ENCODE measurements around the gene FCAMR. TPM values are rescaled to one million over a fixed set of nuclear protein-coding genes. Genes with fewer than 3 reads are reported as not detected.

FCAMR gene
- total RNA-seq, 2 donors from 2014 or later = not detected

- Histone ChIP-seq H3K27ac (no peak overlapping the region), H3K36me3 (no peaks in the 10 kb centered on the region), H3K27me3 (replicated peaks; ENCODE audit: insufficient read depth) (no peaks in the 10 kb centered on the region), H3K9me3 (no peaks in the 10 kb centered on the region), H3K4me3 (no peak overlapping the region), H3K4me1 (ENCODE audit: control insufficient read depth in 1 of 2, low read depth in 2 of 2) (no peaks in the 10 kb centered on the region)
- ATAC-seq (ENCODE audit: insufficient number of reproducible peaks, low FRiP score, low read depth) = no peak
- no peak for TF ChIP-seq CTCF (IDR thresholded peaks at IDR 0.05)
- no peak for DNase-seq (ENCODE audit: low spot score)
These were observed 12.0 kb upstream of the FCAMR start for GRCh38 chr1:206982216-206982615.

- H3K4me3 ChIP-seq = no peak overlapping the region
- no peaks in the 10 kb centered on the region for H3K4me1 ChIP-seq (ENCODE audit: control insufficient read depth in 1 of 2, low read depth in 2 of 2)
- ATAC-seq (ENCODE audit: insufficient number of reproducible peaks, low FRiP score, low read depth) (no peak), DNase-seq (ENCODE audit: low spot score) (no peak)
- H3K27ac ChIP-seq = no peak overlapping the region
- H3K27me3 ChIP-seq (replicated peaks; ENCODE audit: insufficient read depth) = no peaks in the 10 kb centered on the region
- no peaks in the 10 kb centered on the region for H3K36me3 ChIP-seq
- no peaks in the 10 kb centered on the region for H3K9me3 ChIP-seq
- TF ChIP-seq CTCF (IDR thresholded peaks at IDR 0.05) = no peak
These were observed 9.3 kb upstream of the FCAMR start for GRCh38 chr1:206979379-206980043.

GRCh38 chr1:206978259-206978658 is 8.0 kb upstream of the FCAMR start:
- DNase-seq (ENCODE audit: low spot score) = no peak
- no peak overlapping the region for H3K27ac ChIP-seq
- ATAC-seq (ENCODE audit: insufficient number of reproducible peaks, low FRiP score, low read depth) = no peak
- no peak overlapping the region for H3K4me3 ChIP-seq
- H3K9me3 ChIP-seq = no peaks in the 10 kb centered on the region
- H3K4me1 ChIP-seq (ENCODE audit: control insufficient read depth in 1 of 2, low read depth in 2 of 2) = no peaks in the 10 kb centered on the region
- no peaks in the 10 kb centered on the region for H3K36me3 ChIP-seq
- no peaks in the 10 kb centered on the region for H3K27me3 ChIP-seq (replicated peaks; ENCODE audit: insufficient read depth)
- no peak for TF ChIP-seq CTCF (IDR thresholded peaks at IDR 0.05)

GRCh38 chr1:206975306-206975705 is 5.0 kb upstream of the FCAMR start:
- H3K27ac ChIP-seq = no peak overlapping the region
- ATAC-seq (ENCODE audit: insufficient number of reproducible peaks, low FRiP score, low read depth) (no peak), DNase-seq (ENCODE audit: low spot score) (no peak)
- no peak for TF ChIP-seq CTCF (IDR thresholded peaks at IDR 0.05)
- H3K4me3 ChIP-seq = no peak overlapping the region
- no peaks in the 10 kb centered on the region for H3K27me3 ChIP-seq (replicated peaks; ENCODE audit: insufficient read depth)
- H3K9me3 ChIP-seq = no peaks in the 10 kb centered on the region
- no peaks in the 10 kb centered on the region for H3K36me3 ChIP-seq
- no peaks in the 10 kb centered on the region for H3K4me1 ChIP-seq (ENCODE audit: control insufficient read depth in 1 of 2, low read depth in 2 of 2)

- H3K36me3 ChIP-seq = no peaks in the 10 kb centered on the region
- no peaks in the 10 kb centered on the region for H3K4me1 ChIP-seq (ENCODE audit: control insufficient read depth in 1 of 2, low read depth in 2 of 2)
- DNase-seq (ENCODE audit: low spot score) = no peak
- ATAC-seq (ENCODE audit: insufficient number of reproducible peaks, low FRiP score, low read depth) = no peak
- TF ChIP-seq CTCF (IDR thresholded peaks at IDR 0.05) = no peak
- H3K27ac ChIP-seq = no peak overlapping the region
- H3K9me3 ChIP-seq = no peaks in the 10 kb centered on the region
- H3K4me3 ChIP-seq = no peak overlapping the region
- no peaks in the 10 kb centered on the region for H3K27me3 ChIP-seq (replicated peaks; ENCODE audit: insufficient read depth)
These were observed 3.9 kb upstream of the FCAMR start for GRCh38 chr1:206974140-206974539.
